ENCODE measurements around the gene ABCA1. TPM values are rescaled to one million over a fixed set of nuclear protein-coding genes. Genes with fewer than 3 reads are reported as not detected.
A peak's percentile ranks its signal among the peaks of the same experiment; 100 is the strongest.

ABCA1 gene
- total and polyA plus RNA-seq, 2 of the 13 experiments (the other 11 are each of a cell fraction or from before 2014, with no cell fraction given) = 26.8 to 63.8 TPM

DNA sequence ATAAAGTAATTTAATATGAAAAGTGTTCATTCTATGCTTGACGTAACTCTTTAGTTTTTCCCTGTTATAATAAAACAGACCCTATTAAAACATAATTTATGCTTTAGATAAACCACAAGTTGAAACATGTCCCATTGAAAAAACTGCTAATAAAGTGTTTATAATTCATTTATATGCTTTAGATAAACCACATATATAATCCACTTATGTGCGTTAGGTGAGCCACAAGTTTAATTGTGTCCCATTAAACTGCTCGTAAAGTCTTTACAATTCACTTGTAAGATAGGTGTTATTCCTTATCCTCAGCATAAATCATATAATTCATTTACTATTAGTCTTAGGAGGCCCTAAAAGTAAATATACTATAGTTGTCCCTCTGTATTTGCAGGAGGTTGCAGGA, 160.4 kb downstream of the ABCA1 start (continued):
- TF ChIP-seq, protein P1, sequence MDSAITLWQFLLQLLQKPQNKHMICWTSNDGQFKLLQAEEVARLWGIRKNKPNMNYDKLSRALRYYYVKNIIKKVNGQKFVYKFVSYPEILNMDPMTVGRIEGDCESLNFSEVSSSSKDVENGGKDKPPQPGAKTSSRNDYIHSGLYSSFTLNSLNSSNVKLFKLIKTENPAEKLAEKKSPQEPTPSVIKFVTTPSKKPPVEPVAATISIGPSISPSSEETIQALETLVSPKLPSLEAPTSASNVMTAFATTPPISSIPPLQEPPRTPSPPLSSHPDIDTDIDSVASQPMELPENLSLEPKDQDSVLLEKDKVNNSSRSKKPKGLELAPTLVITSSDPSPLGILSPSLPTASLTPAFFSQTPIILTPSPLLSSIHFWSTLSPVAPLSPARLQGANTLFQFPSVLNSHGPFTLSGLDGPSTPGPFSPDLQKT (CRISPR knock-in tag; IDR thresholded peaks at IDR 0.05; ENCODE audit: borderline replicate concordance) = no peak
- TF ChIP-seq RAD21 (CRISPR knock-in tag; IDR thresholded peaks at IDR 0.05) (no peak), ZMYM3 (CRISPR knock-in tag; IDR thresholded peaks at IDR 0.05) (no peak), ZNF230 (CRISPR knock-in tag; IDR thresholded peaks at IDR 0.05) (no peak), ZBTB3 (CRISPR knock-in tag; IDR thresholded peaks at IDR 0.05; ENCODE audit: borderline replicate concordance, low read depth) (no peak), ZNF724P (CRISPR knock-in tag; IDR thresholded peaks at IDR 0.05; ENCODE audit: borderline replicate concordance) (no peak), CEBPG (CRISPR knock-in tag; IDR thresholded peaks at IDR 0.05) (no peak)

DNA sequence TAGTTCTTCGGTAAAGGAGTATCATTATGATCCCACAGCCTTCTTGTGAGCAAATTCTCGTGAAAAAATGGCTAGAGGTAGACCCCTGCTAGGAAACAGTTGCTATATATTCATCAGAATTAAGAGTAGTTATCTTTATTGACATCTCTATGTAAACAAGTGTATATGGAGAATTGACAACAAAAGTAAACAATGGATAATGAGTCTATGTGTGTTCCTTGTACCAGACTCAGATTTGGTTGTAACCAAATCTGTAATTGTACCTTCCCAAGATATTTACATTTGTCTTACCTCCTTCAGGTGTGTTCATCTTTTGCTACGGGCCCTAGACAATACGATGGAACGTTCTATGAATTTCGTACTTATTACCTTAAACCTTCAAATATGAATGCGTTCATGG, 161.9 kb downstream of the ABCA1 start:
- Histone ChIP-seq H3K27me3 (ENCODE audit: control insufficient read depth in 1 of 2, insufficient read depth in 2 of 2, low read length in 2 of 2) (no peaks in the 10 kb centered on the region; a peak in 1 of 5 replicates), H2AFZ (ENCODE audit: low read length) (no peak overlapping the region), H4K20me1 (ENCODE audit: insufficient read depth, low read length) (no peaks in the 10 kb centered on the region), H3K79me2 (ENCODE audit: insufficient read depth, low read length) (no peaks in the 10 kb centered on the region), H3K4me3 (replicated peaks in 1 of 3; ENCODE audit: insufficient read depth in 1 of 3, low read depth in 2 of 3, low read length in 3 of 3) (no peak overlapping the region), H3K9me3 (ENCODE audit: low read length) (no peaks in the 10 kb centered on the region), H3K27ac (ENCODE audit: extremely low read length, insufficient read depth, low read length) (no peak overlapping the region), H3K4me2 (ENCODE audit: low read depth, low read length) (no peak overlapping the region), H3K9ac (ENCODE audit: insufficient read depth, low read depth, low read length) (no peak overlapping the region), H3K4me1 (ENCODE audit: insufficient read depth, low read length) (peaks cover 19% of the 10 kb centered on the region), H3K36me3 (replicated peaks in 1 of 2; ENCODE audit: control insufficient read depth in 1 of 2, insufficient read depth in 2 of 2, low read length in 2 of 2) (no peaks in the 10 kb centered on the region)
- TF ChIP-seq FOXA3 (CRISPR knock-in tag; IDR thresholded peaks at IDR 0.05) (peak; percentile 51; the same call in 1 of the 2 replicates), ZNF713 (CRISPR knock-in tag; IDR thresholded peaks at IDR 0.05) (no peak)
- FAIRE-seq (no peak), DNase-seq (ENCODE audit: low spot score) (no peak), ATAC-seq (no peak)
- CTCF ChIA-PET (ENCODE audit: low intra/inter-chr PET ratio, low total read pairs) = no interaction called here
- in situ Hi-C loops (cut with HindIII; ENCODE audit: extremely low pct_ligation_motif_present, low pct_unique_long_range_greater_than_20kb) (no loop called here), intact Hi-C loops (cut with micrococcal nuclease; ENCODE audit: unreplicated experiment) (no loop called here)
- POLR2A ChIA-PET = no interaction called here
- WGBS (ENCODE audit: low lambda C conversion rate) = 92% methylated on average over 7 of the region's 7 CpGs
- no TSS peak for BruUV-seq (replicated peaks)
